Left renal cortex interstitium (tissue), 4 donors: Measurements from ENCODE around the gene LYPD6. TPM values are rescaled to one million over a fixed set of nuclear protein-coding genes. Genes with fewer than 3 reads are reported as not detected.

Source experiments
- DNase-seq, 4 donors: peaks; one replicate each; pipeline ENCODE4 v3.0.0-alpha.2; 2013; ENCODE audit warnings: low read depth in 4 of 4, low spot score in 2 of 4, missing footprints in 1 of 4
- polyA plus RNA-seq, 4 donors: library from polyadenylated mRNA; unstranded; fragments of 120-200 nt; gene quantifications; one replicate each; pipeline ENCODE4 v1.2.1, GENCODE V29; 2013; ENCODE audit not compliant: insufficient read length in 4 of 4

Gene LYPD6
- polyA plus RNA-seq, 4 donors: 15.9 to 20.5 (median 17.5) TPM

- no peak for DNase-seq
These were observed 116.4 kb downstream of the LYPD6 start for GRCh38 chr2:149446748-149447147.

GRCh38 chr2:149448315-149448714 lies 117.9 kb downstream of the LYPD6 start:
- no peak for DNase-seq

DNA sequence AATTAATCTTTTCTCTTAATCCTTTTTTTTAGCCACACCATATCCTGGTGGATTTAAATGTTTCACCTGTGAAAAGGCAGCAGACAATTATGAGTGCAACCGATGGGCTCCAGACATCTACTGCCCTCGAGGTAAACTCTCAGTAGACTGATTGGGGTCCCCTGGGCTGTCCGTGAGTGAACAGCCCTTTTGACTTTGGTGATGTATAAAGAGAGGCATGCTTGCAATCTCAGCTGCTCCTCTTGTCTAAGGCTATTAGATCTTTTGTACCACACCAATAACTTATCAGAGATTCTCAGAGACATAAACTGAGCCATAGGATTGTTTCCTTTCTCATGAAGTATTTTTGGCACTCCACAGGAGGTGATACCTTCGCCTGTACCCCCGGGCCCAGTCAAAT lies 118.6 kb downstream of the LYPD6 start:
- no peak for DNase-seq

- no peak for DNase-seq
These were observed 121.2 kb downstream of the LYPD6 start for GRCh38 chr2:149451417-149452165.

DNA sequence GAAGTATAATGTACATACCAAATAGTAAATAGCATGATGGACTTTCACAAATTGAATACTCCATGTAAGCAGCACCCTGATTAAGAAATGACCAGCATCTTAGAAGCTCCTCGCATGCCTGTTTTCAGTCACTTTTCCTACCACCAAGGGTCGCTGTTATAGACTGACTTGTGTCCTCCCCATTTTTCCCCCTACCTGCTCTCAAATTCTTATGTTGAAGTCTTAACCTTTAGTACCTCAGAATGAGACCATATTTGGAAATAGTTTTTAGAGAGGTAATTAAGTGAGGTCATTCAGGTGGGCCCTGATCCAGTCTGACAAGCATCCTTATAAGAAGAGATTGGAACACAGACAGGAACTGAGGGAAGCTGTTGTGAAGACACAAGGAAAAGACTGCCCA lies 125.9 kb downstream of the LYPD6 start:
- DNase-seq: no peak

DNA sequence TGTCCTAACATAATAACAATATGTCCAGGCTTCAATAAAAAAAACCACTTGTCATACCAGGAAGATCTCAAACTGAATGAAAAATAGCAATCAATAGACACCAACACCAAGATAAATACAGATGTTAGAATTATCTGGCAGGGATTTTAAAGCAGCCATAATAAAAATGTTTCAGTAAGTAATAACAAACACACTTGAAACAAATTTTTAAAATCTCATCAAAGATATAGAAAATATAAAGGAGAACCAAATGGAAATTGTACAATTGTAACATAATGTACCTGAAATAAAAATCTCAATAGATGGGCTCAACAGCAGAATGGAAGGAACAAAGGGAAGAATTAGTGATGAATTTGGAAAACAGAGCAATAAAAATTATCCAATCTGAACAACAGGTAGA lies 128.1 kb downstream of the LYPD6 start:
- DNase-seq: no peak

- DNase-seq: no peak
These were observed 133.1 kb downstream of the LYPD6 start for GRCh38 chr2:149463328-149464002.

DNA sequence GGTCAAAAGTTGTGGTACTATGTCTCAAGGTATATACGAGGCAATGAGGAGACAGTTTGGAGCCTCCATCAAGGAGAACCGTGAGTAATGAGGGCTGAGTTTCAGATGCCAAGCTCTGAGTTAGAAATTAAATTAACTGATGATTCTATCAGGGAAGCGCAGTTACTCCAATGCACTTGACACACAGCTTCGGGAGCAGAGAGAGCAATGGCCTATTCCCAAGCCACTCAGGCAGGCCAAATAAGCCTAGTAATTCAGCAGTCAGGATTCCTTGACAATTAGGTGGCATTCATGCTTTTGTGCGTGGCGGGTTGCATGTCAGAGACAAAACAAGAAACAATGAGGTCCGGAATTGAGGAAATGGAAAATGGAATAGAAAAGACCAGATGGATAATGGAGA lies 134.0 kb downstream of the LYPD6 start:
- no peak for DNase-seq

GRCh38 chr2:149465873-149466272 lies 135.5 kb downstream of the LYPD6 start:
- no peak for DNase-seq

- DNase-seq: no peak
These were observed 136.2 kb downstream of the LYPD6 start for GRCh38 chr2:149466635-149467034.

GRCh38 chr2:149467436-149467835 lies 137.0 kb downstream of the LYPD6 start:
- no peak for DNase-seq

- no peak for DNase-seq
These were observed 138.2 kb downstream of the LYPD6 start for GRCh38 chr2:149468636-149469035.

GRCh38 chr2:149470046-149470445 lies 139.7 kb downstream of the LYPD6 start:
- no peak for DNase-seq

- no peak for DNase-seq
These were observed 142.0 kb downstream of the LYPD6 start for GRCh38 chr2:149472413-149472812.

- no peak for DNase-seq
These were observed 142.7 kb downstream of the LYPD6 start for GRCh38 chr2:149473068-149473467.

- DNase-seq: no peak
These were observed 143.1 kb downstream of the LYPD6 start for GRCh38 chr2:149473521-149473920.

GRCh38 chr2:149483004-149483605 lies 152.7 kb downstream of the LYPD6 start:
- DNase-seq: no peak

GRCh38 chr2:149486664-149487063 lies 156.3 kb downstream of the LYPD6 start:
- no peak for DNase-seq

GRCh38 chr2:149487189-149487588 lies 156.8 kb downstream of the LYPD6 start:
- DNase-seq: no peak

DNA sequence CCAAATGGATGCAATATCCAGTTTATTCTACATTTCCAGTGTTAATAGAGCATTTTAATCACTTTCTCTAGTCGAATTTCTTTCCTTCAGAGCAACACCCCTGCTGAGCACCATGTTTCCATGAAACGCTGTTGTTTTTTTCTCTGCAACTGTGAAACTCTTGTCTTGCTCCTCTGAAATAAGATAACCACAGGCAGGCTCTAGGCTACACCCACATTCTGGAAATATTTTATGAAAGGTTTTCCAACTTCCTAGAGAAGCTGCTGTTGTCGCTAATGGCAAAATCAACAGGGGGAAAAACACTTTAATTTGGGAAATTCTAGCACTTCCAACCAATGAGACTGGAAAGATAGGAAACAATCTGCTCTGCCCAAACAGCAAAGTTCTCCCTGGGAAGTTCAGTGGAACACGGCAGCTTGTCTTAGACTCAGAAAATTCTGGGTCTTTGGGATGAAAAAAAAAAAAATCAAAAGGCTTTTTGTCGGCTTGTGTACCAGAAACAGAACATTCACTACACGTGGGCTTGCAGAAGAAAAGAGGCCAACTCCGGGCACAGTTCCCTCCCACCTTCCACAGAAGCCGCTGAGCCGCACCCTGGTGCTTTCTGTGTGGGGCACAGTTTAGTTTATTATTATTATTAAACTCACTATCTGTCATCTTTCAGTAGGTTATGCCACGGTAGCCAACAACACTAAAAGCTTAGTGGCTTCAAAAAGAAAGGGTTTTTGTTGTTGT lies 158.5 kb downstream of the LYPD6 start:
- no peak for DNase-seq

DNA sequence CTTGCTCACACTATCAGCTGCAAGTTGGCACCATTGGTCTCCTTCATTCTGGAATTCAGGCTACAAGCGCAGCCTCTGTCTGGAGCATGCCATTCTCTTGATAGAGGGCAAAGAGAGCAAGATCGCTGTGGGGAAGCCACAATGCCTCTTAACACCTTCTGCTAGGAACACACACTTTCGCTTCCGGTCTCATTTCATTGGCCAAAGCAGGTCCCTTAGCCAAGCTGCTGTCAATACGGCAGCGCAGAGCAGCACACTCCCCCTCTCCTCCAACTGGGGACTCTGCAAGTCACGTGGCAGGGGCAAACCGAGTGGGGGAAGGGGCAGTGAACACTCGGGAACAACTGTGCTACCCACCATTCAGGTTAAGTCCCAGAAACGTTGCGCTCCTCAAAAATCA lies 159.1 kb downstream of the LYPD6 start:
- DNase-seq: no peak
